DND-41 (cell line): Measurements from ENCODE around the gene CNBP.

Experiments used
- ATAC-seq: fragments of 200-7000 bp; cut with Tn5 transposase; 3 replicates; pipeline ENCODE4 v1.9.1; 2021; ENCODE audit warnings: low read depth; ENCODE audit not compliant: insufficient read depth
- DNase-seq: peaks from one replicate; pipeline ENCODE4 v3.0.0-alpha.2; 2020
- H2AFZ ChIP-seq: 2 replicates; pipeline ENCODE4 v1.6.0; 2012; ENCODE audit warnings: low read depth, low read length
- H3K27ac ChIP-seq: 2 replicates; pipeline ENCODE4 v1.5.1; 2012; ENCODE audit warnings: low read length, inconsistent platforms
- H3K27me3 ChIP-seq: fragments of 200-600 bp; sonication (generic); 2 replicates; pipeline ENCODE4 v1.6.0; 2012; ENCODE audit warnings: low read length, mild to moderate bottlenecking, inconsistent platforms; ENCODE audit not compliant: insufficient read depth, poor library complexity
- H3K36me3 ChIP-seq: 2 replicates; pipeline ENCODE4 v1.5.1; 2012; ENCODE audit warnings: low read length, inconsistent platforms; ENCODE audit not compliant: insufficient read depth
- H3K4me1 ChIP-seq: 2 replicates; pipeline ENCODE4 v1.5.1; 2012; ENCODE audit warnings: mild to moderate bottlenecking, low read length; ENCODE audit not compliant: insufficient read depth
- H3K4me2 ChIP-seq: 2 replicates; pipeline ENCODE4 v1.6.0; 2012; ENCODE audit warnings: mild to moderate bottlenecking, moderate library complexity, low read length, inconsistent platforms; ENCODE audit not compliant: insufficient read depth
- H3K4me3 ChIP-seq, 2 experiments: fragments of 200-600 bp in 1 of 2; shearing (Covaris generic) in 1 of 2; 2 replicates each; pipeline ENCODE4 v1.5.1; 2012 to 2016; ENCODE audit warnings: inconsistent platforms in 2 of 2, low read length in 2 of 2, mild to moderate bottlenecking in 2 of 2, low read depth in 1 of 2, moderate library complexity in 1 of 2
- H3K79me2 ChIP-seq: 2 replicates; pipeline ENCODE4 v1.6.0; 2012; ENCODE audit warnings: low read length, inconsistent platforms; ENCODE audit not compliant: insufficient read depth
- H3K9ac ChIP-seq: 2 replicates; pipeline ENCODE4 v1.6.0; 2012; ENCODE audit warnings: low read depth, mild to moderate bottlenecking, inconsistent platforms, low read length, moderate library complexity
- H3K9me3 ChIP-seq: 2 replicates; pipeline ENCODE4 v1.5.1; 2012; ENCODE audit warnings: low read length, moderate library complexity, mild to moderate bottlenecking, inconsistent platforms; ENCODE audit not compliant: insufficient read depth, severe bottlenecking
- H4K20me1 ChIP-seq: 2 replicates; pipeline ENCODE4 v1.6.0; 2012; ENCODE audit warnings: low read length; ENCODE audit not compliant: insufficient read depth
- EZH2 ChIP-seq: IDR thresholded peaks from 3 replicates; pipeline ENCODE4 v1.6.1; 2012; ENCODE audit warnings: borderline replicate concordance, low read depth, mild to moderate bottlenecking, moderate library complexity, low read length, inconsistent platforms; ENCODE audit not compliant: severe bottlenecking
- TF ChIP-seq, protein P1 (sequence below): IDR thresholded peaks from 2 replicates; pipeline ENCODE4 v1.5.1; 2012; ENCODE audit warnings: borderline replicate concordance, low read length, moderate library complexity, mild to moderate bottlenecking; ENCODE audit not compliant: poor library complexity, severe bottlenecking; ENCODE audit errors: extremely low read depth

CNBP gene

DNA sequence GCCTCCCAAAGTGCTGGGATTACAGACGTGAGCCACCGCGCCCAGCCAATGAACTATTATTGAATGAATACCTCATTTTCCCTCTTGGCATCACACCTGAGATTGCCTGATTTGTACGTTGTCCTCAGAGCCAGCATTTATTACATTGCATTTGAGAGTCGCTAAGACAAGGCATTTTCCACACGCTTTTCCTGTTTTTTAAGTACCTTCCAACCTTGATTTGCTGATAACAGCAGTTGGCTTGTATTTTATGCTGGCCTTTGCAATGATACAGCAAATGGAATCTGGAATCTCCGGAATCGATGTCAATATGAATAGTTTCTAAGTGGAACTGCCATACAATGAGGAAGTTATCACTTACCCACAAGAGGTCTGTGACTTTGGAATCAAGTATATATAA lies 15.7 kb upstream of the CNBP start:
- H3K36me3 ChIP-seq, result no peaks in the 10 kb centered on the region
- no peaks in the 10 kb centered on the region for H3K27me3 ChIP-seq
- no peak overlapping the region for H3K9ac ChIP-seq
- no peak for DNase-seq
- H2AFZ ChIP-seq, result no peak overlapping the region
- no peaks in the 10 kb centered on the region for H3K79me2 ChIP-seq
- no peaks in the 10 kb centered on the region for H3K9me3 ChIP-seq
- H4K20me1 ChIP-seq, result no peaks in the 10 kb centered on the region
- H3K4me2 ChIP-seq, result no peak overlapping the region
- no peak for TF ChIP-seq EZH2
- TF ChIP-seq, protein P1, sequence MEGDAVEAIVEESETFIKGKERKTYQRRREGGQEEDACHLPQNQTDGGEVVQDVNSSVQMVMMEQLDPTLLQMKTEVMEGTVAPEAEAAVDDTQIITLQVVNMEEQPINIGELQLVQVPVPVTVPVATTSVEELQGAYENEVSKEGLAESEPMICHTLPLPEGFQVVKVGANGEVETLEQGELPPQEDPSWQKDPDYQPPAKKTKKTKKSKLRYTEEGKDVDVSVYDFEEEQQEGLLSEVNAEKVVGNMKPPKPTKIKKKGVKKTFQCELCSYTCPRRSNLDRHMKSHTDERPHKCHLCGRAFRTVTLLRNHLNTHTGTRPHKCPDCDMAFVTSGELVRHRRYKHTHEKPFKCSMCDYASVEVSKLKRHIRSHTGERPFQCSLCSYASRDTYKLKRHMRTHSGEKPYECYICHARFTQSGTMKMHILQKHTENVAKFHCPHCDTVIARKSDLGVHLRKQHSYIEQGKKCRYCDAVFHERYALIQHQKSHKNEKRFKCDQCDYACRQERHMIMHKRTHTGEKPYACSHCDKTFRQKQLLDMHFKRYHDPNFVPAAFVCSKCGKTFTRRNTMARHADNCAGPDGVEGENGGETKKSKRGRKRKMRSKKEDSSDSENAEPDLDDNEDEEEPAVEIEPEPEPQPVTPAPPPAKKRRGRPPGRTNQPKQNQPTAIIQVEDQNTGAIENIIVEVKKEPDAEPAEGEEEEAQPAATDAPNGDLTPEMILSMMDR, result no peak
- H3K27ac ChIP-seq, result no peak overlapping the region
- no peak overlapping the region for H3K4me3 ChIP-seq
- ATAC-seq, result no peak
- H3K4me1 ChIP-seq, result no peaks in the 10 kb centered on the region

- Histone ChIP-seq H3K4me2 (no peak overlapping the region), H2AFZ (no peak overlapping the region)
These were observed 13.6 kb upstream of the CNBP start for GRCh38 chr3:129197321-129197720.

DNA sequence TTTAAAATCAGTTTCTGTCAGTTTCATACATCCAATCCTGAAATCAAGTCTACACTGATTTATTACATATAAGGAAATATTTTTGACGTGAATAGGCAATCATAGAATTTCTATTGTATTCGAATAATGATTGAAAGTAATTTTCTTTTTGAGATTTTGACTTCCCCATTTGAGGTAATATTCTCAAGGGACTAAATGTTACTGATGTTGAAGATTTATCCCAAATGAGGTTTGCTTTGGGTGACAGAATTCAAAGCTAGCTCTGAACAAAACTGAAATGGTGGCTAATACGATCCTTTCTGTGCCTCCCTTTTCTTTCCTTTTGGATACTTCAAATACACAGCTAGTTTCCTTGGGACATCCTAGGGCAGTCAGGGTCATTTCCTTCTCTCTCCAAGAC lies 12.9 kb upstream of the CNBP start:
- no peak overlapping the region for H3K4me2 ChIP-seq

More at GRCh38 chr3:129197321-129197720, 13.6 kb upstream of the CNBP start:
- ATAC-seq (no peak), DNase-seq (no peak)
- H3K4me3 ChIP-seq, result no peak overlapping the region
- H3K79me2 ChIP-seq, result no peaks in the 10 kb centered on the region
- TF ChIP-seq, protein P1, result no peak
- TF ChIP-seq EZH2, result no peak
- H3K9me3 ChIP-seq, result no peaks in the 10 kb centered on the region
- H4K20me1 ChIP-seq, result no peaks in the 10 kb centered on the region
- no peaks in the 10 kb centered on the region for H3K27me3 ChIP-seq
- no peaks in the 10 kb centered on the region for H3K36me3 ChIP-seq
- H3K9ac ChIP-seq, result no peak overlapping the region
- no peaks in the 10 kb centered on the region for H3K4me1 ChIP-seq
- H3K27ac ChIP-seq, result no peak overlapping the region

More for the DNA sequence above, 12.9 kb upstream of the CNBP start:
- no peak for DNase-seq
- Histone ChIP-seq H3K4me1 (no peaks in the 10 kb centered on the region), H3K4me3 (no peak overlapping the region), H3K9ac (no peak overlapping the region), H3K27ac (no peak overlapping the region), H3K79me2 (no peaks in the 10 kb centered on the region), H4K20me1 (no peaks in the 10 kb centered on the region), H3K36me3 (no peaks in the 10 kb centered on the region), H2AFZ (no peak overlapping the region), H3K9me3 (no peaks in the 10 kb centered on the region), H3K27me3 (no peaks in the 10 kb centered on the region)
- TF ChIP-seq, protein P1, result no peak
- TF ChIP-seq EZH2, result no peak
- no peak for ATAC-seq
